HG02840 (cell line): ENCODE measurements around the gene HAND1.

ENCODE experiments used
- ATAC-seq: cut with Tn5 transposase; IDR thresholded peaks from one replicate; pipeline ENCODE4 v1.9.1; 2021; ENCODE audit warnings: mild to moderate bottlenecking, moderate library complexity, moderate number of reproducible peaks; ENCODE audit not compliant: unreplicated experiment, low FRiP score

Gene HAND1

DNA sequence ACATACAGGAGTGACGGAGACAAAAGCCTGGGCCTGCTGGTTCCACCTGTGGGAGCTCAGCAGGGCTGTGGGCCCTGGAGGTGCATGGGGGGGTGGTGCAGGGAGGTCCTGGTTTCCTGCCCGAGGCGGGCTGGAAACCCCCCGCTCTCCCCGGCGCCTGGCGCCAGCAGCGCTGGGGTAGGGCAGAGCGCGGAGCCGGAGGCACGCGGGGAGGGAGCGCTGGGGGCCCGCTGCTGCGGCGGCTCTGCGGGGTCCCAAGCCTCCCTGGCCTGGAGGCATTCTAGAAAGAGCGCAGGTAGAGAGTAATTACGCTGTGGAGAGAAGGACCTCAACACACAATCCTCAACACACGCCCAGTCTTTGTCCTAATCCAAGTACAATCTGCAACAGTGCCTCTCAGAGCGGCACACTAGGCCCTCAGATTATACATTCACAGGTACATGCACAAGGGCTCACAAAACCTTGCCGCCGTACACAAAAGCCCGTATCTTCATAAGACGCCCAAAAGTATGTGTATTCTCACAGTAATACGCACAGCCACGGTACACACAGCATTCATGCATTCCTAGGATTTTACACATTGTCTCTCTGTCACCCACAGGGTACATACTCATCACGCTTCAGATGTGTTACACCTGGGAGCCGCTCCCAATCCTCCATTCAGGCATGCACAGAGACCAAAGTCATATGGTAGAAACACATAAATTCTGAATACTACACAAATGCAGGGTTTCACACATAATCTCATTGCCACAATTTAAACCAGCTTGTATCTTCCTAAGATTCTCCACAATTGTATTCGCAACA, 2.1 kb upstream of the HAND1 start:
- ATAC-seq, result no peak

DNA sequence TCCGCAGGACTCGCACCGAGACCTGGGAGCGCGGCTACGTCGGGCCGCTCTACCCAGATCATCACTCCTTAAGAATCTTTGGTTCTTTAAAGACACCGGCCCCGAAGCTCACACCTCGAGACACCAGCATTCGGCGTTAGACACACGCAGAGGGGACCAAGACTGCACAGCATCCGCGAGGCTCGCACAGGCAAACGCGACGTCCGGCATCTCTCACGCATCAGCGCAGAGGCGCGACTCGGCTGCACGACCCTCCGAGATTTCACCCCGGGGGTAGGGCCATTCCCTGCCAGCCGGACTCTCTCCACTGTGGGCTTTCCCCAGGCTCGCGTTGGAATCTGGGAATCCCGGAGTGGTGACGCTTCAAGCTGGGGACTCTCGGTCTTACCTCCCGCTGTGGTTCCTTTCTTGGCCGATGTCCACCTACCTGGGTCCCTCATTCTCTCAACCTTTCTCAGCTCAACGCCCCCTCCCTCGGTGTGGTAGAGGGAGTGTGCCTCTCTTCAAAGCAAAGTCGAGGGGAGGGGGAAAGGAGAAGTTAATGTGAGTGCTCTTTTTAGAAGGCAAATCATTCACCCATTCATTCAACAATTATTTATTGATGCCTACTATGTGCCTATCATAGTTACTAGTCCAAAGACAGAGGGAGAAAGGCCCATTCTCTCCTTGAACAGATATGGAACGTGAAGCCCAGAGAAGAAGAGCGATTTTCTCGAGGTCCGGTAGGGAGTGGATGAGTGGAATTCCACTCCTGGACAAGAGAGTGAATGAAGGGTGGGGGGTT, 1.3 kb upstream of the HAND1 start:
- no peak for ATAC-seq

GRCh38 chr5:154478752-154479159, 729 bp upstream of the HAND1 start:
- ATAC-seq, result no peak

- no peak for ATAC-seq
These were observed 424 bp downstream of the HAND1 start for GRCh38 chr5:154477382-154478223.

DNA sequence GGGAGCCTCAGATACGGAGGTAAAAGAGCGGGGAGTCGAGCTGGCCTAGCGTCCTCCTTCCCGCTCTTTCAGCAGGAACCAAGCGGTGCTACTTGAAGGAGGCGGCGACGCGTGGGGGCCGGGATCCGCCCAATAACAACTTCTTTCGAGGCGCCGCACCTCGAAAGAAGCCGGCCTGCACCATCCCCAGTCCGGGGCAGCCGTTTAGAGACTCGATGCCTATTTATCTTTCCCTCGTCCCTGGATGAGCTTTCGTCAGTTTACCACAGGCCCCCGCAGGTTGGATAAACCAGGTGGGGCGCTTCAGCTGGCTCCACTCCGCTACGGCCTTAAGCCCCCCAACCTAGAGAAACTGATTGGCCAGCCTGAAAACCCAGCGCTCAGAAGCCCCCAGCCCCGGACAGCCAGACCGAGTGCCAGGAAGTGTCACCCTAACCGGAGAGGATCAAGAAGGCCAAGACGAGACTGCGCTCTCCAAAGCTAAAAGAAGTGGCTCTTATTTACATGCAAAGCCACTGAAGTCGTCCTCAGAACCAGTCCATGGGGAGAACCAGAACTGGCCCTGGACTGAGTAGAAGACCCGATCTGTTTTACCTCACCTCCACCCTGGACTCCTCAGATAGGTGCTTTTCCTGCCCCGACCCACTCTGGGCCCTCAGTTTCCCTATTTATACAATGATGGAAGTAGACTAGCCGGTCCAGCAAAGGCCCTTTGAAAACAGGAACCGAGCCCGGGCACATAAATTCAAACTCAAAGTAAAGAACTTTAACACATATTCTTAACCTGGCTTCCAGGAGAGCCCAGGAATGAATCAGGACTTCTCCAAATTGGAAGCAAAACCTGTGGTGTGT, 1.4 kb downstream of the HAND1 start:
- ATAC-seq, result no peak

GRCh38 chr5:154475591-154476353, 2.3 kb downstream of the HAND1 start:
- ATAC-seq, result no peak

DNA sequence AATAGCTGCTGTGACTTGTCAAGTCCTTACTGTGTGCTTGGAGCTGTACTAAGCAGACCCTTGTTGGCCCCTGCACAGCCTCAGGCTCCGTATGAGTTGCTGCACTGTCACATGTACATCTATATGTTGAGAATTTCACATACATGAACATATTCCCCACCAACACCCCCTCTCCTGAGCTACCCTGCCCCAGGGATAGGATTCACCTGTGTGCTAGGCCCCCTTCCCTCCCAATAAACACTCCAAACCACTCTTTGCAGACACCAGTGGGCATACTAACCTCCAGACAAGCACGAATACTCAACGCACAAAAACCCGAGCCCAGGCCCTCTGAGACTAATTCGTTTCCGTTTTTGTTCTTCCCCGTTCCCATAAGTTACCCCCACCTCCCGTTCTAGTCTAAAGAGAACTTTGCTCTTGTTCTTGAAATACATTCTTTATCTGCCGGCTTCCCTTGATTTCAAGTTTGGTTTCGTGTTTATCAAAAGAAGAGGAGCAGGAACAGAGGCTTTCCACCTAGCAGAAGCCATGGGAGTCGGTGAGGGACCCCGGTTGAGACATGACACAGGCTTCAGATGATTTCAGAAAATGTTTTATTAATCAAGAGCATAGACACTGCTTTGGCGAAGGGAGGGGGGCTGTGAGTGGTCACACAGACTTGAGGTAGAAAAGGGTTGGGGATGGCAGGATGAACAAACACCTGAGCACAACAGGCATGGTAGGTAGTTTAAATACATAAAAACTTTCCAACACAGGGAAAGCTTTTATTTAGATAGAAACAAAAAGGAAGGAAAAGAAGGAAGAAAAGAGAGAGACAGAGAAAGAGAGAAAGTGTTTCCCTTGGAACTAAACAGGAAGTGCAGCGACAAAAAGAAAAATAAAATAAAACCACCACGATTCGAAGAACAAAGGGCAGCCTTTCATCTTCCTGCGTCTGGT, 3.4 kb downstream of the HAND1 start:
- ATAC-seq, result no peak

DNA sequence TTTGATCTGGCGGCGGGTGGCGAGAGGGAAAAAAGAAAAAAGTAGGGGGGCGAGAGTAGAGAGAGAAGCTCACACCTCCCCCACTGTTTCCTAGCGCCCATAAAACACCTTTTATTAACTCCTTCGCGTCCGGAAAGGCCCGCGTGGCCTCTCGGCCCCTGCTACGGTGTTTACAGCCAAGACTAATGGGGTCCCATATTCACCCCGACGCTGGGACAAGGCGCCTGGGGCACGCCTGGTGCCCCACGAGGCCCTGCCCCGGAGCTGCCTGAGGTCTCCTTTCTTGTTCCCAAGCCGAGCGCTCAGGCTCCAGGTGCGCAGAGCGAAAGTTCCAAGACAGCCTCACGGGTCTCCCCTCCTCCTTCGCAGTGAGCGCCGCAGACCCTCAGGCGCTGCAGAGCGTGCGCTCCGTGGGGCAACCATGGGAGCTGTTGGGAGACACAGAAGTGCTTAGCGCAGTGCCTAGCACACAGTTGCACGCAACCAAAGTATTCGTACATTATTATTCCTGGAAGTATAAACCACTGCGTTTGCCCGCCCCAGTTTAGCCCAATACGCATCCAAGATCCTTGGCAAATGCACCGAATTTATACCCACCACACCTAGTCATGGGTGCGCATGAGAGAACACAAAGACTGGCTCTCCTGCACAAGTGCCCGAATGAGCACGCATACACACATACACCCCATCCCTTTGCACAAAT, 4.3 kb downstream of the HAND1 start:
- ATAC-seq, result no peak

DNA sequence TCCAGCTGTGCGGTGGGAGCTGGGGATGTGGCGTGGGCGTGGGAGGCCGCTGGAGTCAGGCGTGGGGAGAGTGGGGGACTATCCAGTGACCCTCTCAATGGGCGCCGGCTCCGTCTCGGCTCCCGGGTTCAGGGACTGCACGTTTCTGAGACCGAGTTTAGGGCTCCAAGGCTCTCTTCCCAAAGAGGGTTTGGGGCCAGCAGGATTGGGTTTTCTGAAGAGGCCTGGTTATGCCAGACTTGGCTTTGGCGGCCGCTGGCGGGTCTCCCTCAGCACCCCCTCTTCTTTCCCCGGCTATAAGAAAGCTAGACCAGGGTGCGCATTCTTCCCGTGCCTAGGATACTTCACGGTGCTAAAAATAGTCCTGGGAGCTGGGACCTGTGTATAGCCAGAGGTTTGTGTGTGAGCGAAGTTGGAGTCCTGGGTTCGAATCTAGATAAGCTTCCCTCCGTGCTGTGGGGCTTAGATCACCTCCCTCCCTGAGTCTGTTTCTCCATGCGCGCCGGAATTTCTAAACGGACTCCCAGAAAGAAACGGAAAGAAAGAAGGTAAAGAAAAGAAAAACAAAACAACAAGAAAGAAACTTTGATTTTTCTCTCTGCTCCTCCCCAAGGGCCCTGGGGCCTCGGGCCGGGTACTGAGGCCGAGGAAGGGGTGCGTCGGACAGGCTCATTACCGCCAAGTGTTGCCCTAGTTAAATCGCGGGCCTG, 5.0 kb downstream of the HAND1 start:
- no peak for ATAC-seq

- ATAC-seq, result no peak
These were observed 6.8 kb downstream of the HAND1 start for GRCh38 chr5:154470947-154471870.

DNA sequence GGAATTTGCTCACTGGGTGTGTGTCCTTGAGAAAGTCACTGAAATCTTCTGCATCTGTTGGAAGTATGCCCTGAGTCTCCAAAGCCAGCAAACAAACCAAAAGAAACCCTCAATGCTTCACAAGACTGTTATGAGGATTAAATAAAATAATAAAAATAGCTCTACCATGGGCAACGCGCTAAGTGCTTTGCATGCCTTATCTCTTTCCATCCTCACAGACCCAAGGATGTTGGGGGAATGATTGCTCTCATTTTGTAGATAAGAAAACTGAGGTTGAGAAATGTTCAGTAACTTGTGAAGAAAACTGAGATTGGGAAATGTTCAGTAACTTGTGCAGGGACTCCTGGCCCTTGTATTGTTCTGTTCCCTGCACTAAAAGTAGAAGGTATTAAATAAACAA, 7.9 kb downstream of the HAND1 start:
- no peak for ATAC-seq

GRCh38 chr5:154467655-154468354, 10.2 kb downstream of the HAND1 start:
- peak; percentile 83 for ATAC-seq

DNA sequence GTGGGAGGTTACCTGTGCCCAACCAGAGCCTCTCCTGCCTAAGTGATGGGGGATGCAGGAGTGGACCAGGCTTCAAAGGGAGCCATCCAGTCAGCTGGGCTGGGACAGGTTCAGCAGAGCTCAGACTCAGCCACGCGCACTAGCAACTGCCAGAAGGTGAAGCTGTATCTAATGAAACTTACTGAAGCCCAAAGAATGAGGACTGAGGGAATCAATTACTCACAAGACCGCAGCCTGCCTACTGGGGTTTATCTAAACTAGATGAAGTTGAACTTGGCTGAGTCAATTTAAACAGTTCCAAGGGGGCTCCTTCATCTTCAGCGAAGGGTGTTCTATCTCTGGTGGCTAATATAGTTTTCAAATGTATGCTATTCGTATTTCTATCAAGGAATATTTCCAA, 11.4 kb downstream of the HAND1 start:
- ATAC-seq, result no peak

DNA sequence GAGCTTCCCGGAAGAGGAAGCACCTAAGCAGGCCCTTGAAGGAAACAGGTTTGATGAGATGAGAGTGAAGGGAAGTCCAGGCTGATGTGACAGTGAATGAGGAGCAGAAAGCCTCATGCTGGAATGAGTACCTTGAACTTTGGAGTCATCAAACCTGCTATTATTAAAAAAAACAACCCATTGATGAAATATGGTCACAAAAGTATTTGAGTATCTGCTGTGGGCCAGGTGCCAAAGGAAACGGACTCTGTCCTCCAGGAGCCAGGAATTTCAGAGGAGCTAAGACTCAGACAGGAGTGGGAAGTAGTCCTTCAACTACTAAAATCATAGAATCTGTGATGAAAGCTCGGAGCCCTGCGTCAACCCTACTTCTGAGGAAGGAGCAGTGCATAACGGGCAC, 11.9 kb downstream of the HAND1 start:
- ATAC-seq, result no peak

DNA sequence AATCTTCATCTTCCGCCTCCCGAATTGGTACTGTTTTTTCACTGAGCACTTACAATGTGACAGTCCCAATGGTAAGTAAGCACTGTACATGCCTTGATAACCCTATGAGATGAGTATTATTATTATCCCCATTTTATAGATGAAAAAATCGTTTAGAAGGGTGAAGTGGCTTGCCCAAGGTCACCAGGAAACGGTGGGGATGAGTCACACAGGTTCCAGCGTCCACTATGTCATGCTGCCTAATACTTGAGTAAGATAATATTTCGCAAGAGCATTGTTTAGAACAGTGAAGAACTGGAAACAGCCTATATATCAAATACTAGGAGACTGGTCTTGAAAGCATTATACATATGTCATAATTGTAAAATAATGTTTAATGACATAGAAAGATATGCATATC, 12.9 kb downstream of the HAND1 start:
- ATAC-seq, result no peak
